ENCODE measurements around the gene SLC4A9. TPM values are rescaled to one million over a fixed set of nuclear protein-coding genes. Genes with fewer than 3 reads are reported as not detected.

Gene SLC4A9
- total and polyA plus RNA-seq, 2 donors (not counting 3 experiments of a cell fraction or from before 2014, with no cell fraction given) = not detected

- no peak for DNase-seq (ENCODE audit: low read depth, low spot score)
- intact Hi-C loops (cut with micrococcal nuclease) = no loop called here
- BruUV-seq (replicated peaks) = no TSS peak
- Histone ChIP-seq H3K36me3 (ENCODE audit: control insufficient read depth in 2 of 2, extremely low read depth in 1 of 2, insufficient read depth in 2 of 2, low read length in 2 of 2) (no peaks in the 10 kb centered on the region), H3K27ac (ENCODE audit: insufficient read depth, low read depth, low read length) (no peak overlapping the region), H2AFZ (ENCODE audit: low read depth, low read length) (no peak overlapping the region), H3K79me2 (ENCODE audit: control insufficient read depth, insufficient read depth, low read length) (peaks cover 80% of the 10 kb centered on the region), H3K4me1 (ENCODE audit: control insufficient read depth, extremely low read depth, insufficient read depth, low read length) (no peaks in the 10 kb centered on the region), H3K9ac (replicated peaks; ENCODE audit: extremely low read depth, insufficient read depth, low read length) (no peak overlapping the region), H4K20me1 (replicated peaks; ENCODE audit: control insufficient read depth, extremely low read depth, insufficient read depth, low read length) (peaks cover 6% of the 10 kb centered on the region), H3K4me3 (replicated peaks in 1 of 3; ENCODE audit: insufficient read depth in 1 of 3, low read depth in 1 of 3, low read length in 3 of 3) (no peak overlapping the region), H3K4me2 (ENCODE audit: insufficient read depth, low read length) (no peak overlapping the region), H3K9me1 (replicated peaks; ENCODE audit: control insufficient read depth, extremely low read depth, insufficient read depth, low read length) (peaks cover 2% of the 10 kb centered on the region), H3K27me3 (ENCODE audit: control insufficient read depth in 2 of 2, insufficient read depth in 2 of 2, low read length in 2 of 2) (no peaks in the 10 kb centered on the region), H3K9me3 (replicated peaks; ENCODE audit: control insufficient read depth, insufficient read depth, low read length) (no peaks in the 10 kb centered on the region)
- FAIRE-seq = no peak
- POLR2A ChIA-PET = no interaction called here
- dilution Hi-C loops (cut with MboI; ENCODE audit: extremely low pct_ligation_motif_present, low sequenced_read_pairs) = no loop called here
- TF ChIP-seq GATA2 (IDR thresholded peaks at IDR 0.05; ENCODE audit: insufficient read depth, insufficient read length, low read depth, low read length) (no peak), FOS (IDR thresholded peaks at IDR 0.05; ENCODE audit: borderline replicate concordance, insufficient read depth, low read length) (no peak), CTCF (IDR thresholded peaks at IDR 0.05; ENCODE audit: extremely low read depth in 1 of 2, insufficient read depth in 1 of 2, low read depth in 1 of 2, low read length in 2 of 2) (no peak), POLR2A (IDR thresholded peaks at IDR 0.05; ENCODE audit: low read depth, low read length) (no peak), EZH2 (IDR thresholded peaks at IDR 0.05; ENCODE audit: borderline replicate concordance, low read depth, low read length, severe bottlenecking) (no peak), MYC (IDR thresholded peaks at IDR 0.05; ENCODE audit: low read depth, low read length) (no peak), JUN (IDR thresholded peaks at IDR 0.05; ENCODE audit: borderline replicate concordance, insufficient read depth, insufficient read length, low read depth) (no peak), POLR2AphosphoS5 (IDR thresholded peaks at IDR 0.05; ENCODE audit: insufficient read depth, low read depth, low read length) (no peak)
- TF ChIP-seq, protein P1, sequence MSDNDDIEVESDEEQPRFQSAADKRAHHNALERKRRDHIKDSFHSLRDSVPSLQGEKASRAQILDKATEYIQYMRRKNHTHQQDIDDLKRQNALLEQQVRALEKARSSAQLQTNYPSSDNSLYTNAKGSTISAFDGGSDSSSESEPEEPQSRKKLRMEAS (IDR thresholded peaks at IDR 0.05; ENCODE audit: insufficient read depth, insufficient read length) = no peak
- CTCF ChIA-PET = interaction anchor here (1.3 kb wide), 1 partner anchor 15 kb away, joined by 4 read pairs; no protein-coding TSS in a partner anchor
Measured at GRCh38 chr5:140420226-140420570, 60.2 kb downstream of the SLC4A9 start.
